HG03066 (cell line): ENCODE data around the gene SNRNP25.

ENCODE experiments used
- ATAC-seq: cut with Tn5 transposase; IDR thresholded peaks from one replicate; pipeline ENCODE4 v1.9.1; 2021; ENCODE audit warnings: low read depth; ENCODE audit not compliant: unreplicated experiment

SNRNP25 gene

DNA sequence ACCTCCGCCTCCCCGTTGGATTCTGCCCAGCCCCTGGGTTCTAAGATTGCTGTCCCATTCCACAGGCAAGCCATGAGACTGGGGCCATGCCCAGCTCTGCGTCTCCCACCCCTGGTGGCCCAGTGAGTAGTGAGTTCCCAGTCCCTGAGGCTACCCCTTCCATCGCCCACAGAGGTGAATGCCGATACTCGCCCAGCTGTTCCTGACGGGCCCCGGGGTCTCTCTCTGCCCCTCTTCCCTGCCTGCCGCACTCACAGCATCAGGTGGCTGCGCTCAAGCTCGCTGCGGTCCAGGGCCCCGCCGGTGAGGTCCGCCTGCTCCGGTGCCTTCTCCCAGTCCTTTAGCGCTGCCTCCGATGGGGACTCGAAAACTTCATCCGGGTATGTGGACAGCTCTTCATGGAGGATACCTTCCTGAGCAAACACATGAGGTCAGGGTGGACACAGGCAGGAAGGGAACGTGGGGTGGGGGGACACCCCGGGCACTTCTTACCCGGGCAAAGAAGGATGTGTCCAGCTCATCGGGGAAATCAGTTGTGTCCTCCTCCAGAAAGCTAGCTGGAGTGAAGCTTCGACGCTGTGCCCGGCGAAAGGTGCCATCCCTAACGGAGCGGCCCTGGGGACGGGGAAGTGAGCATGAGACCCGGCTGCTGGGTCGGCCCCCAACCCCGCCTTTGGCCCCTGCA, 8.8 kb downstream of the SNRNP25 start:
- ATAC-seq, result no peak

DNA sequence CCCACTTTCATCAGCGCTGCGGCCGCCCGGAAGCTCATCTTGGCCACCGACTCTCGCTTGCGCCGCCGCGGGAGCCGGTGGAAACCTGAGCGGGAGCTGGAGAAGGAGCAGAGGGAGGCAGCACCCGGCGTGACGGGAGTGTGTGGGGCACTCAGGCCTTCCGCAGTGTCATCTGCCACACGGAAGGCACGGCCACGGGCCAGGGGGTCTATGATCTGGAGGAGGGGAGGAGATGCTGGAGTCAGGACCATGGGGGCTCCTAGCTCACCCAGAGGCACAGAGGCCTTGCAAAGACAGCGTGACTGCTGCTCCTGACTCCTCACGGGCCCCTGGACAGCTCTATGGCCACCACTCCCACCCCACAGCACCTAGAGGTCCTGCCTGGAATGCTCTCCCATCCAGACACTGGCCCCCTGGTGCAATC, 9.4 kb downstream of the SNRNP25 start:
- ATAC-seq, result no peak

DNA sequence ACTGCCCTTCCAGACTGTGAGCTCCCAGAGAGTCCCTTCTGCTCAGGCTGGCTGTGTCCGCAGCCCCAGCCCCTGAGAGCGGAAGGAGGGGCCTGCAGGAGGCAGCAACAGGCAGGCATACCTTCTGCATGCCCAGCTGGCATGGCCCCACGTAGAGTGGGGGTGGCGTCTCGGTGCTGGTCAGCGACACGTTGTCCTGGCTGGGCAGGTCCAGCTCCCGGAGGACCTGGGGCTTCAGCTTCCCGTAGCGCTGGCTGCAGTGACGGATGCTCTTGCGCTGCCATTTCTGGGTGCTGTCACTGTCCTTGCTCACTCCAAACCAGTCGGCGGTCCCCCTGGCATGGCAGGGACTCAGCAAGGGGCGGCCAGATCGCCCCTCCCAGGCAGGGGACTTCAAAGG, 9.8 kb downstream of the SNRNP25 start:
- no peak for ATAC-seq

- no peak for ATAC-seq
These were observed 10.6 kb downstream of the SNRNP25 start for GRCh38 chr16:63998-64913.

- no peak for ATAC-seq
These were observed 11.3 kb downstream of the SNRNP25 start for GRCh38 chr16:64914-65255.

GRCh38 chr16:65745-66144, 12.1 kb downstream of the SNRNP25 start:
- ATAC-seq, result no peak

DNA sequence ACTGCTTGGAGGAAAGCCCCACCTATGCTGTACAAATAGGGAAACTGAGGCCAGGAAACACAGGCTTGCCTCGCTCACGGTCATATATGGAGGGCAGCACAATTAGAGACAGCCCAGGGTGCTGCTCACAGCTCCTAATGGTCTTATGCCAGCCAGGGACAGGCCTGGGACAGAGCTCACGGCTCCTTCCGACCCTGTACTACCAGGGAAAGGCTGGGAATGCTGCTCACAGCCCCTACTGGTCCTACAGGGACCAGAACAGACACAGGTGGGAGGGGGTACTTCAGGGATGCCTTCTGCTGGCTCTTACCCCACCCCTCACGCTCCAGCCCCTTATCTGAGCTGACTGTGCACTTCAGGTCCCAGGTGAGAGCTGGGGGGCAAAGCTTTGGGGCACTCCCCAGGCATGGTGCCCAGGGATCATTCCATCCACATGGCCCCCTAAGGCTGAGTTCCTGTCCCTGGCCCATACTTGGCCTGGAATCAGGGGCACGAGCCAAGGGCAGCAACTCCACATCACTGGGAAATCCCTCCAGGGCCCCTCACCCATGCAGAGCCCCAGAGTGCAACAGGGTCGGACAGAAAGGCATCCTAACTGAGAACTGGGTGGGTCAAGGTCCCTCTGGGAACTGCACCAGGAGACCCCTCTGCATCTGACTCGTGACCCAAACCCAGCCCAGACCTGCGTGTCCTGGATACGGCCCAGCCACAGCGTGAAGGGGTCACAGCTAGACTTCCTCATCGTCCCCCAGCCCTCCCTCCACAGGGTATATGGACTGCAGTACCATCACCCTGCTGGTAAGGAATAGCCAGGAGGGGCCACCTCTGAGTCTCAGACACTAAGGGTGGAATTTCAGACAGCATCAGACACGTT, 12.9 kb downstream of the SNRNP25 start:
- no peak for ATAC-seq

- no peak for ATAC-seq
These were observed 13.7 kb downstream of the SNRNP25 start for GRCh38 chr16:67183-67791.

- no peak for ATAC-seq
These were observed 14.5 kb downstream of the SNRNP25 start for GRCh38 chr16:67884-68789.

DNA sequence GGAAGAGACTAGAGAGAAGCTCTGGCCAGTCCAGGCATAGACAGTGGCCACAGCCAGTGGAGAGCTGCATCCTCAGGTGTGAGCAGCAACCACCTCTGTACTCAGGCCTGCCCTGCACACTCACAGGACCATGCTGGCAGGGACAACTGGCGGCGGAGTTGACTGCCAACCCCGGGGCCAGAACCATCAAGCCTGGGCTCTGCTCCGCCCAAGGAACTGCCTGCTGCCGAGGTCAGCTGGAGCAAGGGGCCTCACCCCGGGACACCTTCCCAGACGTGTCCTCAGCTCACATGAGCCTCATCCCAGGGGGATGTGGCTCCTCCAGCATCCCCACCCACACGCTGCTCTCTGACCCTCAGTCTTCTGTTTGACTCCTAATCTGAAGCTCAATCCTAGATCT, 15.6 kb downstream of the SNRNP25 start:
- ATAC-seq, result no peak

GRCh38 chr16:71210-71539, 17.5 kb downstream of the SNRNP25 start:
- ATAC-seq, result no peak

DNA sequence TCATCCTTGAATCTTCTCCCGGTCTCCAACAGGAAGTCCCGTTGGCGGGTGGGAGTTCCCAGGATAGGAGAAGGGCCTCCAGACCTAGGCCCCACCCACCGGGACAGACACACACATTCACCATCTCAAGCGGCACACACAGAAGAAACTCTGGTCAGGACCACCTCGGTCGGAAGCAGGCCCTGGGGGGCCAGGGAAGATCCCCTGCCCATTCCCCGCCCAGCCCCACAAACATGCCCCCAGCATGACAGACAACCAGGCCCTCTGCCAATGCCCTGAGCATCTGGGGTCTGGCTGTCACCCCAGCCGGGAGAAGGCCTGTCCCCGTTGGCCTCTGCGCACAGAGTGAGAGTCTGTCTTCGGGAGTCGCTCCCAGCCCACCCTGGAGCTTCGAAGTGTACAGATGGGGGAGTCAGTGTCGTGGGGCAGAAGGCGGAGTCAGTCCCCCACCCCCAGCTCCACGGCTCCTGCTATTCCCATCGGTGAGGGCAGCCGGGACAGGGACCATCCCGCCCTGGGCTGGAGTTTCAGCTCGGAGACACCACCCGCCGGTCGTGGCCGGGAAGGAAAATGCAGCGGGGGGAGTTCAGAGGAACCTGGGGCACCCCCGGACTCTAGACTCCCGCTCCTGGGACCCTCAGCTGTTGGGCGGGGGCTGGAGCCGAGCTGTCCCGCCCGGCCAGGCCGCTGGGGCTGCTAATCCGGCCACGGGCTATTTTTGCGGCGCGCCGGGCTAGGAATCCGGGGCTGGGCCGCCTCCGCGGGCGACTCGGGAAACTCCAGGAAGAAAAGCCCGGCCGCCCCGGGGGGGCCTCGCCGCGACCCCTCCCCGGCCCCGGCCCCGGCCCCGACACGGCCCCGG, 18.1 kb downstream of the SNRNP25 start:
- ATAC-seq, result no peak

GRCh38 chr16:72561-73548, 19.2 kb downstream of the SNRNP25 start, which contains the start of gene RHBDF1:
TSS of gene RHBDF1 (minus strand) at chr16:72631. CDS start at chr16:65015, 7,616 bp downstream.
- ATAC-seq, result no peak

DNA sequence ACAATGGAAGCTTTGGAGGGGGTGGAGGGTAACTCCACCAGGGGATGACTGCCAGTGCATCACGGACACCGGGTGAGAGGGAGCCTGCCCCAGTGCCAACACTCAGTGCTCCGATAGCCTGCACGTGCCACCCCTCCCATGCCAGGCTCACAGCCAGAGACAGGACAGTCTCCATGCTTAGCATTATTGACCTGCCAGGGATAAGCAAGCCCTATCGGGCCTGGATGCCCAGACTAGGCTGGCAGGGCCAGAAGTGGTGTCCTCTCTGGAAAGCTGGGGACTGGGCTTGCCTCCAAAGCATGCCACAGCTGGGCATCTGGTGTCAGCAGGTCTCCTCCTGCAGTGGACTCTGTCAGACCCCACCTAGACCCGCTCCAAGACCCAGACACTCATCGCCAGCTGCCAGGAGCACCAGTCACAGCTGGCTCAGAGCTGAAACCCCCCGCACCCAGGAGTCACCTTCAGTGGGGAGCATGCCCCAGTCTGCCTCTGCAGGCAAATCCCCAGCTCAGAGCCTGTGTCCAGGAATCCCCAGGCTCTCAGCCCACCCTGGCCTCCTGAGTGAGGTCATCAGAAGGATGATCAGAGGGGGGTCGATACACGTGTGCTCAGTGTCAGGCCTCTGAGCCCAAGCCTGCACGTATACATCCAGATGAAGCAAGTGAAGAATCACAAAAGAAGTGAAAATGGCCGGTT, 20.6 kb downstream of the SNRNP25 start:
- no peak for ATAC-seq

- no peak for ATAC-seq
These were observed 21.2 kb downstream of the SNRNP25 start for GRCh38 chr16:74747-75334.
